Endothelial cell of umbilical vein (primary cell): Measurements from ENCODE around the gene MPZL2. TPM values are rescaled to one million over a fixed set of nuclear protein-coding genes. Genes with fewer than 3 reads are reported as not detected.

Experiments
- BruUV-seq: library from RNA; stranded (reverse); fragments of 400-500 nt; replicated peaks from 2 replicates; lab custom pipeline; 2021; lab: Mats Ljungman, UMichigan
- CTCF ChIA-PET: fragments of 300-600, 350-600 bp; sonication (Branson Sonifier 250); formaldehyde crosslinking; loops from one replicate; lab custom pipeline; 2021; ENCODE audit warnings: antibody characterized with exemption, inconsistent platforms; lab: Charles Lee
- POLR2A ChIA-PET: fragments of 300-600, 350-600 bp; sonication (Branson Sonifier 250); formaldehyde crosslinking; loops from one replicate; lab custom pipeline; 2021; ENCODE audit warnings: antibody characterized with exemption, inconsistent platforms; lab: Charles Lee
- DNase-seq: peaks from one replicate; pipeline ENCODE4 v3.0.0-alpha.2; 2011; ENCODE audit warnings: low read depth, low spot score
- FAIRE-seq: peaks from 2 replicates; lab custom pipeline; 2011; peaks lifted over from hg19 to GRCh38; lab: Jason Lieb, UNC
- H2AFZ ChIP-seq: 2 replicates; pipeline ENCODE4 v1.6.0; 2012; ENCODE audit warnings: low read depth, low read length, control low read depth, inconsistent platforms
- H3K27ac ChIP-seq: 2 replicates; pipeline ENCODE4 v1.5.1; 2011; ENCODE audit warnings: low read depth, mild to moderate bottlenecking, control low read depth, low read length, moderate library complexity; ENCODE audit not compliant: insufficient read depth
- H3K27me3 ChIP-seq, 2 experiments: 2 replicates each; pipeline versions ENCODE4 v1.6.0 to v1.6.1; 2011; ENCODE audit warnings: low read length in 2 of 2, mixed read lengths in 1 of 2; ENCODE audit not compliant: control insufficient read depth in 2 of 2, insufficient read depth in 2 of 2
- H3K36me3 ChIP-seq, 2 experiments: 2 replicates in 1 of 2; 3 replicates in 1 of 2; pipeline ENCODE4 v1.5.1; 2011; ENCODE audit warnings: low read length in 2 of 2, mild to moderate bottlenecking in 1 of 2, moderate library complexity in 1 of 2; ENCODE audit not compliant: control insufficient read depth in 2 of 2, insufficient read depth in 2 of 2; ENCODE audit errors: extremely low read depth in 1 of 2
- H3K4me1 ChIP-seq: 3 replicates; pipeline ENCODE4 v1.5.1; 2011; ENCODE audit warnings: mild to moderate bottlenecking, low read length; ENCODE audit not compliant: control insufficient read depth, insufficient read depth; ENCODE audit errors: extremely low read depth
- H3K4me2 ChIP-seq: 2 replicates; pipeline ENCODE4 v1.6.1; 2011; ENCODE audit warnings: low read length, control low read depth, mixed read lengths; ENCODE audit not compliant: insufficient read depth
- H3K4me3 ChIP-seq, 3 experiments: fragments of 200-600 bp in 1 of 3; sonication (generic), shearing (Covaris generic) in 1 of 3; replicated peaks in 1 of 3; 2 replicates each; pipeline ENCODE4 v1.5.1; 2011 to 2016; ENCODE audit warnings: control low read depth in 3 of 3, low read length in 3 of 3, mild to moderate bottlenecking in 2 of 3, inconsistent platforms in 1 of 3, low read depth in 1 of 3, moderate library complexity in 1 of 3; ENCODE audit not compliant: insufficient read depth in 1 of 3
- H3K79me2 ChIP-seq: 2 replicates; pipeline ENCODE4 v1.6.0; 2012; ENCODE audit warnings: low read length, inconsistent platforms; ENCODE audit not compliant: control insufficient read depth, insufficient read depth
- H3K9ac ChIP-seq: replicated peaks from 2 replicates; pipeline ENCODE3; 2011; ENCODE audit warnings: low read length, control low read depth; ENCODE audit not compliant: insufficient read depth; ENCODE audit errors: extremely low read depth
- H3K9me1 ChIP-seq: replicated peaks from 3 replicates; pipeline ENCODE4 v1.6.0; 2011; ENCODE audit warnings: mild to moderate bottlenecking, low read length; ENCODE audit not compliant: control insufficient read depth, insufficient read depth; ENCODE audit errors: extremely low read depth
- H3K9me3 ChIP-seq: replicated peaks from 2 replicates; pipeline ENCODE4 v1.5.1; 2012; ENCODE audit warnings: low read length, inconsistent platforms; ENCODE audit not compliant: control insufficient read depth, insufficient read depth
- H4K20me1 ChIP-seq: replicated peaks from 2 replicates; pipeline ENCODE3; 2011; ENCODE audit warnings: mild to moderate bottlenecking, low read length; ENCODE audit not compliant: control insufficient read depth, insufficient read depth; ENCODE audit errors: extremely low read depth
- CTCF ChIP-seq, 2 donors: IDR thresholded peaks; 1 replicate in 1 of 2; 2 replicates in 1 of 2; pipeline ENCODE4 v1.5.1; 2011; ENCODE audit warnings: low read length in 2 of 2, mild to moderate bottlenecking in 2 of 2, moderate library complexity in 2 of 2, control low read depth in 1 of 2, inconsistent platforms in 1 of 2, low read depth in 1 of 2; ENCODE audit not compliant: insufficient read depth in 1 of 2; ENCODE audit errors: extremely low read depth in 1 of 2
- EZH2 ChIP-seq: IDR thresholded peaks from 2 replicates; pipeline ENCODE4 v1.6.1; 2012; ENCODE audit warnings: borderline replicate concordance, low read depth, mild to moderate bottlenecking, moderate library complexity, low read length, inconsistent platforms; ENCODE audit not compliant: severe bottlenecking
- FOS ChIP-seq: IDR thresholded peaks from 2 replicates; pipeline ENCODE4 v1.6.1; 2011; ENCODE audit warnings: mild to moderate bottlenecking, low read length, moderate library complexity, borderline replicate concordance; ENCODE audit not compliant: insufficient read depth
- GATA2 ChIP-seq: IDR thresholded peaks from 2 replicates; pipeline ENCODE4 v1.7.0; 2011; ENCODE audit warnings: low read depth, mild to moderate bottlenecking, moderate library complexity, mixed read lengths, low read length; ENCODE audit not compliant: insufficient read length, insufficient read depth
- JUN ChIP-seq: IDR thresholded peaks from 2 replicates; pipeline ENCODE4 v1.6.1; 2011; ENCODE audit warnings: borderline replicate concordance, low read depth; ENCODE audit not compliant: insufficient read length, insufficient read depth
- MAX ChIP-seq: IDR thresholded peaks from 2 replicates; pipeline ENCODE4 v1.6.1; 2011; ENCODE audit not compliant: insufficient read depth, insufficient read length
- MYC ChIP-seq: IDR thresholded peaks from one replicate; pipeline ENCODE4 v1.6.1; 2011; ENCODE audit warnings: mild to moderate bottlenecking, low read depth, low read length
- POLR2AphosphoS5 ChIP-seq: IDR thresholded peaks from 2 replicates; pipeline ENCODE4 v1.6.1; 2012; ENCODE audit warnings: low read depth, mild to moderate bottlenecking, control low read depth, low read length, moderate library complexity; ENCODE audit not compliant: insufficient read depth
- dilution Hi-C: fragments of 300-500 bp; cut with MboI; formaldehyde crosslinking; loops from one replicate; pipeline ENCODE4 v1.15.0; 2019; ENCODE audit warnings: low sequenced_read_pairs; ENCODE audit not compliant: extremely low pct_ligation_motif_present
- intact Hi-C: fragments of 100-400 bp; cut with micrococcal nuclease; formaldehyde crosslinking; loops from one replicate; pipeline ENCODE4 v1.10.0; 2022
- polyA plus RNA-seq, 4 experiments: library from polyadenylated mRNA; depleted of rRNA in 3 of 4; stranded (reverse) in 3 of 4; unstranded in 1 of 4; fragments of >200 nt; gene quantifications; 2 replicates each; pipeline versions ENCODE4 v1.2.1 to v1.2.3, GENCODE V29; 2011 to 2012; ENCODE audit warnings: missing spikeins in 1 of 4
- total RNA-seq: library from RNA; stranded (reverse); gene quantifications from 2 replicates; pipeline ENCODE4 v1.2.3, GENCODE V29; 2021

The MPZL2 gene
- total and polyA plus RNA-seq, 2 donors (not counting 3 experiments of a cell fraction or from before 2014, with no cell fraction given) = 21.0 to 49.5 TPM

- FAIRE-seq (no peak), DNase-seq (peak; percentile 21)
- intact Hi-C loops (no loop called here), dilution Hi-C loops (no loop called here)
- no peaks in the 10 kb centered on the region for H3K9me3 ChIP-seq
- peak overlapping the region; percentile 72 for H3K27ac ChIP-seq
- ChIA-PET POLR2A (no interaction called here), CTCF (interaction anchor here (1.1 to 4.4 kb wide), 5 partner anchors 12 to 78 kb away, joined by 3 to 43 read pairs (median 5); partner anchors contain the start of gene MPZL2)
- H3K79me2 ChIP-seq = no peaks in the 10 kb centered on the region
- H2AFZ ChIP-seq = peak overlapping the region; percentile 1
- H3K4me3 ChIP-seq = no peak overlapping the region
- H3K9me1 ChIP-seq = no peaks in the 10 kb centered on the region
- TF ChIP-seq EZH2 = no peak
- TF ChIP-seq POLR2AphosphoS5 = no peak
- TF ChIP-seq MYC = no peak
- H3K4me1 ChIP-seq = peaks cover 42% of the 10 kb centered on the region
- no peaks in the 10 kb centered on the region for H3K27me3 ChIP-seq
- no peaks in the 10 kb centered on the region for H3K36me3 ChIP-seq
- no peaks in the 10 kb centered on the region for H4K20me1 ChIP-seq
- no TSS peak for BruUV-seq
- H3K4me2 ChIP-seq = no peak overlapping the region
- no peak overlapping the region for H3K9ac ChIP-seq
Observed at GRCh38 chr11:118276422-118276821, 12.3 kb upstream of the MPZL2 start.

GRCh38 chr11:118275176-118275575 lies 11.1 kb upstream of the MPZL2 start:
- dilution Hi-C loops = no loop called here
- H3K4me3 ChIP-seq = no peak overlapping the region
- no peaks in the 10 kb centered on the region for H3K9me1 ChIP-seq
- H2AFZ ChIP-seq = no peak overlapping the region
- peaks cover 42% of the 10 kb centered on the region for H3K4me1 ChIP-seq
- H3K27ac ChIP-seq = peak overlapping the region; percentile 72
- H3K9ac ChIP-seq = no peak overlapping the region
- TF ChIP-seq MYC = no peak
- TF ChIP-seq GATA2 = peak; percentile 98
- no peak for TF ChIP-seq MAX
- peak; percentile 88 for TF ChIP-seq JUN
- TF ChIP-seq POLR2AphosphoS5 = peak; percentile 57
- TF ChIP-seq CTCF (IDR thresholded peaks at IDR 0.05; ENCODE audit: extremely low read depth in 1 of 2, insufficient read depth in 1 of 2, low read depth in 1 of 2, low read length in 2 of 2) = no peak
- peak; percentile 72 for TF ChIP-seq FOS
- intact Hi-C loops = loop anchor here (1.0 kb wide), 2 partner anchors 11 to 34 kb away; partner anchors contain the start of gene MPZL2
- no peaks in the 10 kb centered on the region for H3K27me3 ChIP-seq
- H3K9me3 ChIP-seq = no peaks in the 10 kb centered on the region
- no peaks in the 10 kb centered on the region for H4K20me1 ChIP-seq
- peak; percentile 82 for DNase-seq
- peak overlapping the region; percentile 39 for H3K4me2 ChIP-seq
- FAIRE-seq = peak; percentile 84
- POLR2A ChIA-PET = interaction anchor here (1.4 kb wide), 1 partner anchor 10 kb away, joined by 12 read pairs; the partner anchor contains the start of gene MPZL2
- no peaks in the 10 kb centered on the region for H3K36me3 ChIP-seq
- no peaks in the 10 kb centered on the region for H3K79me2 ChIP-seq
- CTCF ChIA-PET = interaction anchor here (0.8 to 4.4 kb wide), 8 partner anchors 11 to 77 kb away, joined by 3 to 43 read pairs (median 3); partner anchors contain the start of gene MPZL2
- no TSS peak for BruUV-seq
